ENCODE data around the gene DNM2.
"Not testable (repeated sequence)": the region's sequence is repeated elsewhere in the genome, so short reads cannot be mapped to it uniquely, and the experiment has no call there.

The DNM2 gene

GRCh38 chr19:10835089-10835753 is 117.3 kb downstream of the DNM2 start:
- no peak for DNase-seq (ENCODE audit: low read depth, low spot score)

GRCh38 chr19:10835754-10836478 is 118.0 kb downstream of the DNM2 start, which contains the start of gene TMED1:
Gene TMED1 (minus strand): TSS chr19:10836212. CDS start chr19:10836191, 21 bp downstream.
- DNase-seq (ENCODE audit: low read depth, low spot score), result peak; percentile 100

GRCh38 chr19:10836479-10837330 is 118.8 kb downstream of the DNM2 start:
- no peak for DNase-seq (ENCODE audit: low read depth, low spot score)

GRCh38 chr19:10837649-10838048 is 119.8 kb downstream of the DNM2 start:
- not testable (repeated sequence) for DNase-seq (ENCODE audit: low read depth, low spot score)

- DNase-seq (ENCODE audit: low read depth, low spot score), result no peak
These were observed 120.5 kb downstream of the DNM2 start for GRCh38 chr19:10838377-10838776.

- DNase-seq (ENCODE audit: low read depth, low spot score), result no peak
These were observed 121.5 kb downstream of the DNM2 start for GRCh38 chr19:10839114-10840050.

GRCh38 chr19:10842788-10843187 is 124.9 kb downstream of the DNM2 start:
- no peak for DNase-seq (ENCODE audit: low read depth, low spot score)

GRCh38 chr19:10846500-10847202 is 128.8 kb downstream of the DNM2 start:
- DNase-seq (ENCODE audit: low read depth, low spot score), result no peak

GRCh38 chr19:10848230-10848856 is 130.5 kb downstream of the DNM2 start, which contains the start of gene C19orf38:
Gene C19orf38 (plus strand): TSS chr19:10848415. CDS start chr19:10848509, 94 bp downstream.
- DNase-seq (ENCODE audit: low read depth, low spot score), result no peak

GRCh38 chr19:10850631-10851030 is 132.8 kb downstream of the DNM2 start:
- DNase-seq (ENCODE audit: low read depth, low spot score), result no peak

- DNase-seq (ENCODE audit: low read depth, low spot score), result peak; percentile 56
These were observed 134.4 kb downstream of the DNM2 start for GRCh38 chr19:10852098-10852800.

GRCh38 chr19:10852941-10853340 is 135.1 kb downstream of the DNM2 start:
- no peak for DNase-seq (ENCODE audit: low read depth, low spot score)

GRCh38 chr19:10854350-10855089 is 136.6 kb downstream of the DNM2 start:
- no peak for DNase-seq (ENCODE audit: low read depth, low spot score)

- no peak for DNase-seq (ENCODE audit: low read depth, low spot score)
These were observed 138.1 kb downstream of the DNM2 start for GRCh38 chr19:10855879-10856522.

GRCh38 chr19:10856899-10857298 is 139.0 kb downstream of the DNM2 start:
- DNase-seq (ENCODE audit: low read depth, low spot score), result not testable (repeated sequence)

GRCh38 chr19:10858204-10858828 is 140.4 kb downstream of the DNM2 start:
- no peak for DNase-seq (ENCODE audit: low read depth, low spot score)

- no peak for DNase-seq (ENCODE audit: low read depth, low spot score)
These were observed 143.3 kb downstream of the DNM2 start for GRCh38 chr19:10861103-10861651.
